ENCODE measurements around the gene MPZL1.
A peak's percentile ranks its signal among the peaks of the same experiment; 100 is the strongest.

Gene MPZL1

DNA sequence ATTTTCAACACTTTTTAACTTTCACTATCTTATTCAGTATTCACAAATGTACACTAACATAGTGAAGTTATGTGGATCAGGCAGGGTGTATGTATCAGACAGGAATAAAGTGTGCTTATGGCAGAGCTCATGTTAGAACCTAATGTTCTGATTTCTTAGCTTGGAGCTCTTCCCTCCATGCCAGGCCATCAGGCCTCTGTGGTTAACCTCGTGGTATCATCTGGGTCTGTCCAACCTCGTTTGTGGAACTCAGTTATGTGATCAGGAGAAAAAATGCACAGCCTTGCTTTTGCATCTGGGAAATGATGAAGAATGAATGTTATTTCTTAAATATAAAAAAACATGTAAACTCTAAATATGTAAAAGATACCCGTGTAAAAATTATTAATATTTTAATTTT lies 86.9 kb downstream of the MPZL1 start:
- Histone ChIP-seq H3K36me3 (no peaks in the 10 kb centered on the region), H3K27me3 (no peaks in the 10 kb centered on the region), H3K4me3 (ENCODE audit: low read depth, low read length) (no peak overlapping the region), H3K9me3 (no peaks in the 10 kb centered on the region), H3K4me1 (peaks cover 8% of the 10 kb centered on the region; the same call in 1 of the 2 replicates)
- no peak for DNase-seq
- TF ChIP-seq, protein P1, sequence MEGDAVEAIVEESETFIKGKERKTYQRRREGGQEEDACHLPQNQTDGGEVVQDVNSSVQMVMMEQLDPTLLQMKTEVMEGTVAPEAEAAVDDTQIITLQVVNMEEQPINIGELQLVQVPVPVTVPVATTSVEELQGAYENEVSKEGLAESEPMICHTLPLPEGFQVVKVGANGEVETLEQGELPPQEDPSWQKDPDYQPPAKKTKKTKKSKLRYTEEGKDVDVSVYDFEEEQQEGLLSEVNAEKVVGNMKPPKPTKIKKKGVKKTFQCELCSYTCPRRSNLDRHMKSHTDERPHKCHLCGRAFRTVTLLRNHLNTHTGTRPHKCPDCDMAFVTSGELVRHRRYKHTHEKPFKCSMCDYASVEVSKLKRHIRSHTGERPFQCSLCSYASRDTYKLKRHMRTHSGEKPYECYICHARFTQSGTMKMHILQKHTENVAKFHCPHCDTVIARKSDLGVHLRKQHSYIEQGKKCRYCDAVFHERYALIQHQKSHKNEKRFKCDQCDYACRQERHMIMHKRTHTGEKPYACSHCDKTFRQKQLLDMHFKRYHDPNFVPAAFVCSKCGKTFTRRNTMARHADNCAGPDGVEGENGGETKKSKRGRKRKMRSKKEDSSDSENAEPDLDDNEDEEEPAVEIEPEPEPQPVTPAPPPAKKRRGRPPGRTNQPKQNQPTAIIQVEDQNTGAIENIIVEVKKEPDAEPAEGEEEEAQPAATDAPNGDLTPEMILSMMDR (IDR thresholded peaks at IDR 0.05; ENCODE audit: low read depth, low read length), result no peak

DNA sequence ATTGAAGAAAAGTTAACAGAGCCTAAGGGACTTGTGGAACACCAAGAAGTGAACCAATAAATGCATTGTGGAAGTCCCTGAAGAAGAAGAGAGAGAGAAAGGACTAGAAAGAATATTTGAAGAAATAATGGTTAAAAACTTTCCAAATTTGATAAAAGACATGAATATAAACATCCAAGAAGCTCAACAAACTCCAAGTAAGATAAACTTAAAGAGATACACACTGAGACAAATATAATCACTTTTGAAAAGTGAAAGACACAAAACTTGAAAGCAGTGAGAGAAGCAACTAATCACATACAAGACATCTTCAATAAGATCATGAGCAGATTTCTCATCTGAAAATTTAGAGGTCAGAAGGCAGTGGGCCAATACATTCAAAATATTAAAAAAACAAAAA lies 91.2 kb downstream of the MPZL1 start:
- H3K9me3 ChIP-seq, result no peaks in the 10 kb centered on the region
- H3K4me1 ChIP-seq, result 0 out of 2 replicates have a peak, but pooled peaks cover 3% of the 10 kb centered on the region
- H3K36me3 ChIP-seq, result no peaks in the 10 kb centered on the region
- no peaks in the 10 kb centered on the region for H3K27me3 ChIP-seq
- TF ChIP-seq, protein P1 (IDR thresholded peaks at IDR 0.05; ENCODE audit: low read depth, low read length), result no peak
- no peak overlapping the region for H3K4me3 ChIP-seq (ENCODE audit: low read depth, low read length)
- DNase-seq, result no peak

DNA sequence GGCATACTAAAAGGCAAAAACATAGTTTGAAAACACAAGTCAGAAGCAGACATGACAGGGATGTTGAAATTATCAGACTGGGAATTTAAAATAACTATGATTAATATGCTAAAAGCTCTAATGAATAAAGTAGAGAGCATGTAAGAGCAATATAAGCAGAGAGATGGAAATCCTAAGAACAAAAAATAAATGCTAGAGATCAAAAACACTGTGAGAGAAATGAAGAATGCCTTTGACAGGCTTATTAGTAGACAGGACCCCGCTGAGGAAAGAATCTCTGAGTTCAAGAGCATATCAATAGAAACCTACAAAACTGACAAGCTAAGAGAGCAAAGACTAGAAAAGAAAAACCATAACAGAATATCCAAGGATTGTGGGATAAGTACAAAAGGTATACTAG lies 93.9 kb downstream of the MPZL1 start:
- Histone ChIP-seq H3K36me3 (no peaks in the 10 kb centered on the region), H3K9me3 (no peaks in the 10 kb centered on the region), H3K4me3 (ENCODE audit: low read depth, low read length) (no peak overlapping the region), H3K27me3 (no peaks in the 10 kb centered on the region), H3K4me1 (0 out of 2 replicates have a peak, but pooled peaks cover 3% of the 10 kb centered on the region)
- TF ChIP-seq, protein P1 (IDR thresholded peaks at IDR 0.05; ENCODE audit: low read depth, low read length), result no peak
- no peak for DNase-seq

DNA sequence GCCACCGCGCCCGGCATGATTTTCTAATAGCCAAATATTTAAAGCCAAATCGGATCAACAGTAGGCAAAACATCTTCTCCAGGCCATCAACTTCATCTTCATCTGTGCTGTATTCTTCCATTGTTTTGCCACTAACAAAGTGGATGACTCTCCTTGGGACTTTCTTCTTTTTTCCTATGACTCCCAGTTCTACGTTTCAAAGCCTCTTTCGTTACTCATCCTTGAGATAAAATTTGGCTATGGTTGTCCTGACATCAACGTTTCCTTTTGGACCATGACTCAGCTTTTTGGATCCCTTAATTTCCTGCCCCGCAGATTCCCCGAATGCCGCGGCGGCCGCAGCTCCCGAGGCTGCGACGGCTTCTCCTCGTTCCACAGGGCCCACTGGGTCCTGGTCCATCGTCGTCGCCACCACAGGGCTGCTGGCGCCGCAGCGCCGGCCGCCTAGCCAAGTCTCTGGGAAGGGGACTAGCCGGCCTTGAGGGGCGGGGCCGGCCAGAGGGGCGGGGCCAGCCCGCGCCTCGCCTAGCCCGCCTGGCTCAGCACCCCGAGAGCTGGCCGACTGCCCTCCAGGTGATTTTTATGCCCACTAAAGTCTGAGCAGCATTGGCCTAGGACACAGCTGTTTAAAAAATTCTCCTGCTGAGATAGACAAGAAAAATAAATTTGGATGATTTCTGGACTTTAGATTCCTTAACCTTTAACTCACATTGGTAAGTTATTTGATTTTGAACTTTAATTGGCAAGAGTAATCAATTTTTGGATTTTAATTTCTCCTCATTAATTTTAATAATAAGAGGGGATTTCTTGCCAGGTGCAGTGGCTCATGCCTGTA lies 98.3 kb downstream of the MPZL1 start:
- peak; percentile 86 for DNase-seq
- Histone ChIP-seq H3K36me3 (no peaks in the 10 kb centered on the region), H3K4me1 (peaks cover 3% of the 10 kb centered on the region; the same call in 1 of the 2 replicates), H3K9me3 (no peaks in the 10 kb centered on the region), H3K4me3 (ENCODE audit: low read depth, low read length) (peak overlapping the region; percentile 43; the same call in 1 of the 2 replicates), H3K27me3 (no peaks in the 10 kb centered on the region)
- TF ChIP-seq, protein P1 (IDR thresholded peaks at IDR 0.05; ENCODE audit: low read depth, low read length), result no peak

DNA sequence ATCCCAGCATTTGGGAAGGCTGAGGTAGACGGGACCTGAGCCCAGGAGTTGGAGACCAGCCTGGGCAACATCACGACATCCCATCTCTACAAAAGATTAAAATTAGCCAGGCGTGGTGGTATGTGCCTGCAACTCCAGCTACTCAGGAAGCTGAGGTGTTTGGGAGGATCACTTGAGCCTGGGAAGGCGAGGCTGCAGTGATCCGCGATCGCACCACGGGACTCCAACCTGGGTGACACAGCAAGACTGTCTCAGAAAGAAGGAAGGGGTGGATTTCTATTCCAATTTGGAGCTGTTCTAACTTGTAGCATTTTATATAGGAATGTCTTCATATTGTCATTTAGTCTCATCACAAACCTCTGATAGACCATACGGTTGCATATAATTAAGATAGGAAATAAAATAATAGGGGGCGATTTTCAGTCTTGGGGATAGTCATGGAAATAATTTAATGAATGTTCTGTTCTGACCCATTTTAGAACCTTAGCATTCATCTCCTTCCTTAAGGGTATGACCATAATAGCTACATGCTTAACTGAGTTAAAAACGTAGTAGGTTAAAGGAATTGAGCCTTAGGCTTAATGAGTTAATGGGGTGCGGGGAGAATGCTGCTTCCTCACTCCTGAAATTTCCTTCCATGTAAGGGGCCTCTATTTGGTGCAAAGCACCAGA lies 99.0 kb downstream of the MPZL1 start:
- no peak for DNase-seq
- Histone ChIP-seq H3K36me3 (no peaks in the 10 kb centered on the region), H3K4me1 (peaks cover 3% of the 10 kb centered on the region; the same call in 1 of the 2 replicates), H3K9me3 (no peaks in the 10 kb centered on the region), H3K4me3 (ENCODE audit: low read depth, low read length) (no peak overlapping the region; the same call in 1 of the 2 replicates), H3K27me3 (no peaks in the 10 kb centered on the region)
- TF ChIP-seq, protein P1 (IDR thresholded peaks at IDR 0.05; ENCODE audit: low read depth, low read length), result no peak

DNA sequence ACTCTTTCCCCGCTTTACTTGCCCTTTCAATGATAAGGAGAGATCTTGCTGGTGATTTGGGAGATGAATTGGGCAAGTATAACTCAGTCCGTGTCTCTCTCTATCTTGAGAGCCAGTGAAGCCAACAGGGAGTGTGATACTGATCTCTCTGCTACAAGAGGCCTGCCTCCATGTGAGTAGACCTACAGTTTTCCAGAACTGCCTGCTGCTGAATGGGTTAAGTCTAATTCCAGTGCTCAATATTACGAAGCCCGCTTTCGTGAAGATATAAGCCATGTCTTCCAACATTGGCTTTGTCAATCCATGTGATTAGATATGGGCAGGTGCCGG lies 99.5 kb downstream of the MPZL1 start:
- DNase-seq, result no peak
- TF ChIP-seq, protein P1 (IDR thresholded peaks at IDR 0.05; ENCODE audit: low read depth, low read length), result no peak
- no peaks in the 10 kb centered on the region for H3K36me3 ChIP-seq
- H3K4me3 ChIP-seq (ENCODE audit: low read depth, low read length), result no peak overlapping the region
- H3K9me3 ChIP-seq, result no peaks in the 10 kb centered on the region
- H3K4me1 ChIP-seq, result peaks cover 3% of the 10 kb centered on the region; the same call in 1 of the 2 replicates
- no peaks in the 10 kb centered on the region for H3K27me3 ChIP-seq
